Naive B cell (primary cell): ENCODE data around the gene ACTL6B. TPM values are rescaled to one million over a fixed set of nuclear protein-coding genes. Genes with fewer than 3 reads are reported as not detected.

Experiments
- ATAC-seq, 2 donors: fragments of 150-1000 bp; cut with Tn5 transposase; 2 replicates each; pipeline ENCODE4 v1.10.0; 2021; ENCODE audit warnings: low read depth in 2 of 2, mild to moderate bottlenecking in 2 of 2, moderate library complexity in 2 of 2
- DNase-seq: peaks from one replicate; pipeline ENCODE4 v3.0.0; 2022
- H3K27ac Mint-ChIP-seq, 6 donors: one replicate each; pipeline ENCODE4 v1.8.0; 2020 to 2022; ENCODE audit warnings: mild to moderate bottlenecking in 6 of 6, mixed read lengths in 6 of 6, moderate library complexity in 5 of 6, inconsistent platforms in 2 of 6
- H3K27me3 Mint-ChIP-seq, 3 donors: one replicate each; pipeline ENCODE4 v1.8.0; 2021 to 2022; ENCODE audit warnings: mixed read lengths in 3 of 3, mild to moderate bottlenecking in 1 of 3
- H3K36me3 Mint-ChIP-seq, 2 donors: one replicate each; pipeline ENCODE4 v1.8.0; 2020 to 2022; ENCODE audit warnings: mixed read lengths in 2 of 2, inconsistent platforms in 1 of 2, mild to moderate bottlenecking in 1 of 2
- H3K4me1 Mint-ChIP-seq, 3 donors: one replicate each; pipeline ENCODE4 v1.8.0; 2020 to 2022; ENCODE audit warnings: mixed read lengths in 3 of 3, inconsistent platforms in 1 of 3, mild to moderate bottlenecking in 1 of 3, moderate library complexity in 1 of 3
- H3K4me3 Mint-ChIP-seq, 8 donors: one replicate each; pipeline ENCODE4 v1.8.0; 2020 to 2022; ENCODE audit warnings: mild to moderate bottlenecking in 8 of 8, mixed read lengths in 8 of 8, moderate library complexity in 8 of 8, inconsistent platforms in 2 of 8
- H3K9me3 Mint-ChIP-seq, 7 donors: one replicate each; pipeline ENCODE4 v1.8.0; 2020 to 2022; ENCODE audit warnings: mixed read lengths in 7 of 7, mild to moderate bottlenecking in 5 of 7, inconsistent platforms in 2 of 7, moderate library complexity in 1 of 7
- polyA plus RNA-seq, 6 donors: library from polyadenylated mRNA; unstranded; fragments of 300-500 nt; fragmentation: Illumina TruSeq; gene quantifications; one replicate each; pipeline ENCODE4 v1.2.3, GENCODE V29; 2021; ENCODE audit warnings: low read depth in 6 of 6

The ACTL6B gene
- polyA plus RNA-seq, 6 donors from 2014 or later, result not detected

DNA sequence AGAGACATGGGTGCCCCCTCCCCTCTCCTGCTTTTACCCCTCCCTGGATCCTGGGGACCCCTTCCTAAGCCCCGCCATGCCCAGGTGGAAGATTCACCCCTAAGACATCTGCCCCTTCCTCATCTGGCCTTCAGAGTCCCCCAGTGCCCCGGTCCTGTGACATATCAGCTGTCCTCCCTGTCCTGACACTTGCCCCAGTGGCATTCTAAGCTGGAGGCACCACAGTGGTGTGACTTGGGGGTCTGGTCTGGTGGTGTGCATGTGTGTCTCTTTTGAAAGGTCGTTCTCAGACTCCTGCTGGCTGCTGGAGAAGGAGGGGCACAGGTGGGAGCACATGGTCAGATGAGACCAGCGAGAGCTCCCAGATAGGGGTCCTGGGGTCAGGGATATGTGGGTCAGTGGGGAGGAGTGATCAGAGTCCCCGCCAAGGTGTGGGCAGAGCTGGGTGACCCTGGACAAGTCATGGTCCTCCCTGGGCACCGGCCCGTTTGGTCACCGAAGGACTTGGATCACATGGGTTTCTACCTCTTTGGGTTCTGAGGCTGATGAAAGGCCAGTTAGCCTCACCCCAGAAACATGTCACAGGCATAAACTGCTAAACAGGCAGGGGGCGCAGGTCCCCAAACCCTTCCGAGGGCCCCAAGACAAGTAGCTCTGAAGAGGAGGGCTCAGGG is 14.3 kb downstream of the ACTL6B start:
- Mint-ChIP-seq H3K9me3 (no peaks in the 10 kb centered on the region), H3K36me3 (no peaks in the 10 kb centered on the region), H3K4me1 (peaks cover 5 to 13% (median 10%) of the 10 kb centered on the region in 3 donors), H3K27ac (peak overlapping the region in 1 of 6 donors; percentile 21), H3K27me3 (peaks cover 0 to 39% (median 25%) of the 10 kb centered on the region in 3 donors), H3K4me3 (no peak overlapping the region)
- ATAC-seq (no peak), DNase-seq (no peak)

DNA sequence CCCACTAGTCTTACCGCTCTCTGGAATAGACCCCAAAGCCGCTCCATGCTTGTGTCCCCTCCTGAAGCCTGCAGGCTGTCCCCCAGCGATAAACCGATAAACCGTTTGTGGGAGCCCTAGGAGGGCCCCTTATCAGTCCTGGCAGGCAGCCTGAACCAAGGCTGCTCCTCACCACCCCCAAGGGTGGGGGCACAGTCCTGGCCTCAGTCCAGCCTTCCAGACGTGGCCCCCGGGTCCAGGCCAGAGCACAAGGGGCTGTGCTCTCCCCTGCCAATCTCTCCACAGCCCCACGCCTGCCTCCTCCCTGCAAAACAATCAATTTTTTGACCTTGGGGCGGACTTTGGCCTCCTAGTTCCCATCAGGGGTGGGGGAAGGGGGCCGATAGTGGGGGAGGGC is 14.8 kb downstream of the ACTL6B start, which contains the start of gene TFR2:
Gene TFR2 (minus strand): TSS at position 90 of the 397 bp plus-strand sequence. CDS start 43 bp downstream, at position 47.
- no peak within 1 kb of the TSS for H3K4me3 Mint-ChIP-seq
- ATAC-seq (no peak), DNase-seq (no peak)
- H3K27ac Mint-ChIP-seq, result peak within 1 kb of the TSS in 1 of 6 donors; percentile 21
- H3K4me1 Mint-ChIP-seq, result peaks cover 5 to 13% (median 10%) of the 10 kb centered on the region in 3 donors
- H3K36me3 Mint-ChIP-seq, result no peaks in the 10 kb centered on the region
- H3K9me3 Mint-ChIP-seq, result no peaks in the 10 kb centered on the region
- H3K27me3 Mint-ChIP-seq, result peaks cover 0 to 34% (median 23%) of the 10 kb centered on the region in 3 donors

DNA sequence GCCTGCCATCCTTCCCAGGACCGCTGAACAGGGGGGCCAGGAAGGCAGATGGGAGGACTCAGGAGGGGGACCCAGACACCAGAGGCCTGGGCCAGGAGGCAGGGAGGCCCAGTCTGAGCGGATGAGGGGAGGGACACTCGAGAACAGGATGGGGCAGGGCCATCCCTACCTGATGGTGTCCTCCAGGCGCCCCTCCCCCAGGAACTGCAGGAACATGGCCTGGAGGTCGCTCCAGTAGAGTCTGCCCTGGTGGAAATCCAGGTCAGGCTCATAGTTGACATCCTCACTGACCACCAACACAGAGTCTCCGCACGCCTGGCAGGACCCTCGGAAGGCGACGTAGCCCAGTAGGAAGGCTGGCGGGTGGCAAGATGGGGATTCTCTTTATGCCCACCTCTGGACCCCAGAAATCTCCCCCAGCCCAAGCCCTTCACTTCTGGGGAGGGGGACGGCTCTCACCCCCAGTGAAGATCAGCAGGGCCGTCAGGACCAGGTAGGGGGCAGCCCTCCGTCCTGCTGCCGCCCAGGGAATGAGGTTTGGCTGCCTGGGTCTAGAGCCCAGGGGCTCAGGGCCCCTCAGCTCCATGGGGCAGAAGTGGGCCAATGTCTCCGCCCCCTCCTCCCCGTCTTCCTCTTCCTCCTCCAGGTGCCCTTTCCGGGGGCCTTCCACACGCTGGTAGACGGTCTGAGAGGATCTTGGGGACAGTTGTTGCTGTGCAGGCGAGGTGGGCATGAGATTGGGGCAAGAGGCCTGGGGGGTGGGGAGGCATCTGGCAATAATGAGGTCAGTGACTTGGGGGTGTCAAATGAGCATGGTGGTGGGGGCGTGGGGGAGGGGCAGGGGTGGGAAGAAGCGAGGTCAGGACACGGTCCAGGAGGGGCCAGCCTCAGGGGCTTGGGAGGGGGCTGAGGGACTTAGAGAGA is 15.5 kb downstream of the ACTL6B start:
- H3K4me3 Mint-ChIP-seq, result no peak overlapping the region
- H3K27me3 Mint-ChIP-seq, result peaks cover 0 to 27% (median 17%) of the 10 kb centered on the region in 3 donors
- H3K4me1 Mint-ChIP-seq, result peaks cover 5 to 13% (median 10%) of the 10 kb centered on the region in 3 donors
- no peaks in the 10 kb centered on the region for H3K9me3 Mint-ChIP-seq
- DNase-seq, result no peak
- ATAC-seq, result no peak
- no peaks in the 10 kb centered on the region for H3K36me3 Mint-ChIP-seq
- no peak overlapping the region for H3K27ac Mint-ChIP-seq

DNA sequence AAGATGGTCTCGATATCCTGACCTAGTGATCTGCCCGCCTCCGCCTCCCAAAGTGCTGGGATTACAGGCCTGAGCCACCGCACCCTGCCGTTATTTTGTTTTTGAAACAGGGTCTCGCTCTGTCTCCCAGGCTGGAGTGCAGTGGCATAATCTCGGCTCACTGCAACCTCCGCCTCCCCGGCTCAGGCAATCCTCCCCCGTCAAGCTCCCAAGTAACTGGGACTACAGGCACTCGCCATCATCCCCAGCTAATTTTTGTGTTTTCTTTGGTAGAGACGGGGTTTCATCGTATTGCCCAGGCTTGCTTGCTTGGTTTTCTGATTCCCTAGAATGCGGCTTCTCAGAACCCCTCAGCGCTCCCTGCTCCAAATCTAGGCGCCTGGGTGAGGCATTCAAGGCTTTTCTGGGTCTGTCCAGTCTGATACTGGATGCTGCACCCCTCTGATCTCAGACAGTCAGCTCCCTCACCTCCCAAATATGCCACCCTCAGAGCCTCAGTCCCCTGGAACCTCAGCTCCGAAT is 16.2 kb downstream of the ACTL6B start:
- Mint-ChIP-seq H3K4me1 (peaks cover 5 to 13% (median 10%) of the 10 kb centered on the region in 3 donors), H3K36me3 (no peaks in the 10 kb centered on the region), H3K9me3 (no peaks in the 10 kb centered on the region), H3K27ac (no peak overlapping the region), H3K4me3 (no peak overlapping the region), H3K27me3 (peaks cover 0 to 20% (median 9%) of the 10 kb centered on the region in 3 donors)
- no peak for ATAC-seq
- DNase-seq, result no peak

DNA sequence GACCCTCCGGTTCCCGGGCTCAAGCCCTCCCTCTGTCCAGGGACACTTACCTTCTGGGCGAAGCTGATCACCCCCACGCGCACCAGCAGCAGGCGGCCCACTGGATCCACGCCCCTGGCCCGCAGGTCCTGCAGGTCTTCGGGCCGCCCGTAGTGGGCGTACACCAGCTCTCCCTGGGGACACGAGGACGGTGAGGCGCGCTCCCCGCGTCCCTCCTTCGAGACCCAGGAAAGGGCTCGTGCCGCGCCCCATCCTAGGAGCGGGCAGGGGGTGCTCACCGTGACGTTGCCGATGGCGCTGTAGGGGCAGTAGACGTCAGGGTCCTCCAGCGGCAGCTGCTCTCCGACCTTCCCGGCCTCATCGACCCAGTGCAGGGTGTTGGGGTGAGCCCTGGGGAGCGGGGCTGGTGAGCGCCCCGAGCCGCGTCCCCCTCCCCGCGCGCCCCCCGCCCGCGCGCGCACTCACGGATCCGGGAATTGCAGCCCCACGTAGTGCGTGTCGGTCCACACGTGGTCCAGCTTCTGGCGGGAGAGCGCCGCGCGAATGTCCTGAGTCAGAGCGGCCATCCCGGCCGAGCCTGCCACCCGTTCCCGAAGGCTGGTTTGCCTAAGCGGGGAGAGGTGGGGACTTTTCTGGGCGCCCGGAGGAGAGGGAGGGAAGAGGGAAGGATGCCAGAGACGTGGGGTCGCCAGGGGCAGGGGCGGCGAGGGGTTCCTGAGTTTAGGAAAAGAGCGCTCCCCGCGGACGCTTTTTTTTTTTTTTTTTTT is 23.1 kb downstream of the ACTL6B start:
- Mint-ChIP-seq H3K36me3 (no peaks in the 10 kb centered on the region), H3K4me3 (peak overlapping the region; percentile 72 to 94 (median 88)), H3K9me3 (no peaks in the 10 kb centered on the region), H3K4me1 (peaks cover 14 to 28% (median 21%) of the 10 kb centered on the region in 3 donors), H3K27ac (peak overlapping the region in 4 of 6 donors; percentile 26 to 90 (median 86)), H3K27me3 (no peaks in the 10 kb centered on the region)
- ATAC-seq, result peak; percentile 61 to 66
- peak; percentile 42 for DNase-seq

DNA sequence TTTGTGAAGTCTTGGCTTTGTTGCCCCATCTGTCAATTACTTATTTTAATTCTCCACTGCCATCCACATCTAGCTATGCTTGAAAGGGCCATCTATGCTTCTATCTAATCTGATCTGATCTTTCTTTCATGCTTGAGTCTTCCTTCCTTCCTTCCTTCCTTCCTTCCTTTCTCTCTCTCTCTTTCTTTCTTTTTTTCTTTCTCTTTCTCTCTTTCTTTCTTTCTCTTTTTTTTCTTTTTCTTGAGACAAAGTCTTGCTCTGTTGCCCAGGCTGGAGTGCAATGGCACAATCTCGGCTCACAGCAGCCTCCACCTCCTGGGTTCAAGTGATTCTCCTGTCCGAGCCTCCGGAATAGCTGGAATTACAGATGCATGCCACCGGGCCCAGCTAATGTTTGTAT is 26.2 kb downstream of the ACTL6B start:
- H3K4me1 Mint-ChIP-seq, result peaks cover 21 to 36% (median 33%) of the 10 kb centered on the region in 3 donors
- no peaks in the 10 kb centered on the region for H3K27me3 Mint-ChIP-seq
- peak overlapping the region in 1 of 8 donors; percentile 15 for H3K4me3 Mint-ChIP-seq
- no peak for DNase-seq
- ATAC-seq, result no peak
- H3K9me3 Mint-ChIP-seq, result no peaks in the 10 kb centered on the region
- H3K36me3 Mint-ChIP-seq, result no peaks in the 10 kb centered on the region
- peak overlapping the region in 2 of 6 donors; percentile 10 to 21 for H3K27ac Mint-ChIP-seq

DNA sequence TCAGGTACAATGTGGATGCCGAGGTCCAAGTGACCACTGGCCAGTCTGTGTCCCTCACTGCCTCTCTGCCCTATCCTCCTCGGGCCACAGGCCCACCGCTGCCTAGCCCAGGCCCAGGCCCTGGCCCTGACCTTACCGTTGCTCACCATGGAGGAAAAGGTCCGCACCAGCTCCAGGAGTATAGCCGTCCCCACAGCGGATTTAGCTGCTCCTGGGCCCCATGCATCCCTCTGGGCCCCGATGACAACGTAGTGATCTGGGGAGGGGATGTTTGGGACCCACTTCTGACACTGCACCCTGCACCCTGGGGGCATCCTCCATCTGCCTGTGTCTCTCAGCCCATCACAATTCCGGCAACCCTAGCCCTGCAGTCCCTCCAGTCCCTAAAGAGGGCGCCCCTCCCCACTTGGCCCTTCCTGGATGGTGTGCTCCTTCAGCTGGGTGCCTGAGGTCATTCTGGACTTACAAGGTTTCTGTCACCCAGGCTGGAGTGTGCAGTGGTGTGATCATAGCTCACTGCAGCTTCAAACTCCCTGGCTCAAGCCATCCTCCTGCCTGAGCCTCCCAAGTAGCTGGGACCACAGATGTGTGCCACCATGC is 27.0 kb downstream of the ACTL6B start:
- Mint-ChIP-seq H3K27me3 (no peaks in the 10 kb centered on the region), H3K27ac (no peak overlapping the region), H3K36me3 (no peaks in the 10 kb centered on the region), H3K4me3 (peak overlapping the region in 1 of 8 donors; percentile 3), H3K9me3 (no peaks in the 10 kb centered on the region), H3K4me1 (peaks cover 20 to 33% (median 31%) of the 10 kb centered on the region in 3 donors)
- ATAC-seq (no peak), DNase-seq (no peak)

DNA sequence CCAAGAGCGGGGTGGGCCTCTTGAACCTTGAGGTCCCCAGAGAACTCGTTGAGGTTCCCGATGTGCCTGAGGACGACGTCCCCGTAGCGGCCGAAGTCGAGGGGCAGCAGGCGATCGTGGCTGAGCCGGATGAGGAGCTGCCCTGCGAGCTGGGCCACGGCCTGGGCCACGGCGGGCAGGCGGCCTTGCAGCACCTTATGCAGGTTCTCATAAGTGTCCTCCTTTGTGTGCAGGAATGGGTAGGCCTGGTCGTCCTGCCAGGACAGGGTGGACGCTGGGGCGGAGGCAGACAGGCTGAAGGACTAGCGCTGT is 29.1 kb downstream of the ACTL6B start:
- Mint-ChIP-seq H3K36me3 (no peaks in the 10 kb centered on the region), H3K27me3 (no peaks in the 10 kb centered on the region), H3K4me1 (peaks cover 3 to 25% (median 17%) of the 10 kb centered on the region in 3 donors), H3K27ac (peak overlapping the region in 1 of 6 donors; percentile 39), H3K9me3 (no peaks in the 10 kb centered on the region), H3K4me3 (peak overlapping the region in 5 of 8 donors; percentile 28 to 86 (median 65))
- DNase-seq (no peak), ATAC-seq (no peak)

DNA sequence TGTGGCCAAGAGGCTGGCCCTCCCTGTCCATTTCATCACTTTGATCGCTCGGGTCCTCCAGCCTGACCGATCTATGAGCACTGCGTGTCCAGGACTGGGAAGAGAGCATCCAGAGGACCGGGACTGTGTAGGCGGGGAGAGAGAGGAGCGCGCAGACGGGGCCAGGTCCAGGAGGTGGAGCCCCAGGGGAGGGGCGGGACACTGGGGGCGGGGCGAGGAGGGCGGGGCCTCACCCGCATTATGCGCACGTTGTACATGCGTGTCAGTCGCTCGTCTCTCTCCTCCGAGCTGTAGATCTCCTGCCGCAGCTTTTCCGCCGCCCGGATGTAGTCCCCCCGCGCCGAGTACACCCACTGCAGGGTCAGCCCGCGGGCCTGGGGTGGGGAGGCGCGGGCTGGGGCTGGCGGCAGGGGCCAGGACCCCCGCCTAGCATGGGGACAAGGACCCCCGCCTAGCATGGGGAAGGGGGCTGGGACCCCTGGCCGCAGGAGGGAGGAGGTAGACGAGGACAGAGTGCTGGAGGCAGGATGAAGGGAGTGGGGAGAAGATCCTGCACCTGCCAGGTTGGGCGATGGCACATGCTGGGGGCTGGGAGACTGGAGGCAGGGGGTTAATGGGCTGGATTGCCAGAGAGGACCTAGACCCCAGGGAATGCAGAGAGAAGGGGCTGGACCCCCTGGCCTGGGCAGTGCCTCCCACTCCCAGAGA is 29.6 kb downstream of the ACTL6B start:
- Mint-ChIP-seq H3K27me3 (no peaks in the 10 kb centered on the region), H3K9me3 (no peaks in the 10 kb centered on the region), H3K36me3 (no peaks in the 10 kb centered on the region), H3K4me1 (peaks cover 0 to 25% (median 15%) of the 10 kb centered on the region in 3 donors), H3K4me3 (peak overlapping the region in 7 of 8 donors; percentile 76 to 86 (median 77)), H3K27ac (no peak overlapping the region)
- ATAC-seq (peak; percentile 94 to 96), DNase-seq (peak; percentile 53)

DNA sequence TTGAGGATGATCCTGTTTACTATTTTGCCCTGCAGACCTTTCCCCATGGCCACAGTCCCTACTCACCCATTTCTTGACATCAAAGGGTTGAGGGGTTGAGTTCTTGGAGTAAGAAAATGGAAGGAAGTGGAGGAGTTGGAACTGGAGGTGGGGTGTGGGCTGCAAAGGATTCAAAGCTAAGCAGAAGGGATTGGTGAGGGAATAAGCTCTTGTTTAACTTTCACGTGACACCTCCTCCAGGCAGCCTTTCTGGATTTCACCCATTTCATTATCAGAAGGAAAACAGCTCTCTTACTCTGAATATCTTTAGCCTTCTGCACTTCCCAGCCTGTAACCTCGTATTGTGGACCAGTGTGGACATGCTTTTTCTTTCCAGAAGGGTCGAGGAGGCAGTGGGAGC is 30.2 kb downstream of the ACTL6B start:
- H3K9me3 Mint-ChIP-seq, result no peaks in the 10 kb centered on the region
- peaks cover 0 to 25% (median 13%) of the 10 kb centered on the region in 3 donors for H3K4me1 Mint-ChIP-seq
- H3K4me3 Mint-ChIP-seq, result peak overlapping the region in 7 of 8 donors; percentile 76 to 86 (median 77)
- H3K36me3 Mint-ChIP-seq, result no peaks in the 10 kb centered on the region
- H3K27me3 Mint-ChIP-seq, result no peaks in the 10 kb centered on the region
- ATAC-seq (no peak), DNase-seq (no peak)
- H3K27ac Mint-ChIP-seq, result peak overlapping the region in 1 of 6 donors; percentile 16

DNA sequence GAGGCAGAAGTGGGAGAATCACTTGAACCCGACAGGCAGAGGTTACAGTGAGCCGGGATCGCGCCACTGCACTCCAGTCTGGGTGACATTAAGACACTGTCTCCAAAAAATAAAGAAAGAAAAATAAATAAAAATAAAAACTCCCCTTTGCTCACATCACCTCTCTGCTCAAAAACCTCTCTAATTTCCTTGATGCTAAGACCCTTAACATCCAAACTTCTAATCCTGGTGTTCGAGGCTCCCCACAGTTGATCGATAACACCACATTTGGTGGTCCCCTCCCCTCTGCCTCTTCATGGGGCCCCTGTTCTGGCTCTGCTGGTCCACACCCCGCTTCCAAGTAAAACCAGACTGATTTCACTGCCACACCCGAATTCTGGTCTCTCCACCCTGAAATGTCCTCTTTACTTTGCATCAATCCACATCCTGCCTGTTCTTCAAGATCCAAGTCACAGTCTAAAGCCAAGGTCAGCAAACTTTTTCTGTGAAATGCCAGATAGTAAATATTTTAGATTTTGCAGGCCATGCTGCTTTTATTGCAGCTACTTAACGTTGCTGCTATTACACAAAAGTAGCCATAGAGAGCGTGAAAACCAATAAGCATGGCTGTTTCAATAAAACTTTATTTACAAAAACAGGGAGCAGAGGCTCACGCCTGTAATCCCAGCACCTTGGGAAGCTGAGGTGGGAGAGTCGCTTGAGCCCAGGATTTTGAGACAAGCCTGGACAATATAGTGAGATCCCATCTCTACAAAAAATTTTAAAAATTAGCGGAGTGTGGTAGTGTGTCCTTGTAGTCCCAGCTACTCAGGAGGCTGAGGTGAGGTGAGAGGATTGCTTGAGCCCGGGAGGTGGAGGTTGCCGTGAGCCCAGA is 32.1 kb downstream of the ACTL6B start:
- peak overlapping the region in 1 of 8 donors; percentile 15 for H3K4me3 Mint-ChIP-seq
- H3K27ac Mint-ChIP-seq, result peak overlapping the region in 1 of 6 donors; percentile 16
- H3K27me3 Mint-ChIP-seq, result no peaks in the 10 kb centered on the region
- no peaks in the 10 kb centered on the region for H3K36me3 Mint-ChIP-seq
- DNase-seq, result no peak
- no peak for ATAC-seq
- H3K4me1 Mint-ChIP-seq, result peaks cover 0 to 19% (median 8%) of the 10 kb centered on the region in 3 donors
- H3K9me3 Mint-ChIP-seq, result no peaks in the 10 kb centered on the region
